T-helper 2 cell treated with Interferon-gamma antibody and Interleukin-4, amounts not matched to agents 5 μg/mL and 100 μg/mL, for 36 hours (primary cell): ENCODE data around the gene SPEG.
A peak's percentile ranks its signal among the peaks of the same experiment; 100 is the strongest.

Experiments
- DNase-seq: peaks from one replicate; pipeline ENCODE4 v3.0.0; 2021; ENCODE audit warnings: low spot score
- H3K27ac Mint-ChIP-seq: one replicate; pipeline ENCODE4 v1.8.0; 2021; ENCODE audit warnings: mild to moderate bottlenecking, mixed read lengths
- H3K27me3 Mint-ChIP-seq: one replicate; pipeline ENCODE4 v1.8.0; 2021; ENCODE audit warnings: low read depth, mixed read lengths
- H3K36me3 Mint-ChIP-seq: one replicate; pipeline ENCODE4 v1.8.0; 2021; ENCODE audit warnings: low read depth, mixed read lengths
- H3K4me1 Mint-ChIP-seq: one replicate; pipeline ENCODE4 v1.8.0; 2021; ENCODE audit warnings: low read depth, mixed read lengths
- H3K4me3 Mint-ChIP-seq: one replicate; pipeline ENCODE4 v1.8.0; 2022; ENCODE audit warnings: mild to moderate bottlenecking, moderate library complexity, mixed read lengths
- H3K9me3 Mint-ChIP-seq: one replicate; pipeline ENCODE4 v1.8.0; 2021; ENCODE audit warnings: mixed read lengths

Gene SPEG

DNA sequence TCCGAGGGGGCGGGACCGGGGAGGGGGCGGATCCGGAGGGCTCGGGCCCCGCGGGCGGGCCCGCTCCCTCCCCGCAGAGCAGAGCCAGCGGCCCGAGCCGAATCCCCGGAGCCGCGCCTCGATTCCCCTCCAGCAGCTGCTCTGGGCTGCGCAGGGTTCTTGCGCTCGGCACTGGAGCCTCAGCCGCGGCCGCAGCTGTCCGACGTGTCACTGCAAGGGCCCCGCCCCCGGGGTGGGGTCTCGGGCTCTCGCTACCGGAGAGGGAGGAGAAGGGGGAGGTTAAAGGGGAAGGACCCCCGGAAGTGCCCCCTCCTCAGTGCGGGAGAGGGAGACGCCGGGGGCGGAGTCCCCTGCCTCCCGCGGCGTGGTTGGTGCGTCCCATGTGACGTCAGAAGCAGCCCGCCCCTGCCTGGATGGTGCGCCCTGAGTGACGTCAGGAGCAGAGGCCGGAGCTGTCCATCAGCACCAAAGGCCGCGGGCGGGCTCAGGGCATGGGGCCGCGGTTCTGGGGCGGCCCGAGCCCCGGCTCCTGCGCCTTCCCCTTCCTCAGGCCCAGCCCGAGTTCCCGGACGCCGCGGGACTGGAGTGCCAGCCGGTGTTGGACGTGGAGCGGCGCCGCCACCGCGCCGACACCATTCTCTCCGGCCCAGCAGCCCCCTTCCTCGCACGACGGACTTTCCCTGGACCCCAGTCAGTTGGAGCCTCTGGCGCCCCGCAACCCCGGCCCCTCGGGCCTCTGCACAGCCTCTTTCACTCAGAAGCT, 109.1 kb downstream of the SPEG start, which contains the start of the genes CHPF and TMEM198:
TSS of gene CHPF (minus strand) at position 214 of the 763 bp plus-strand sequence. CDS start 271 bp downstream, outside the sequence.
TSS of gene TMEM198 (plus strand) at position 433 of the 763 bp plus-strand sequence. CDS start 700 bp downstream, outside the sequence.
- Mint-ChIP-seq H3K27me3 (peaks cover 22% of the 10 kb centered on the region), H3K4me1 (peaks cover 15% of the 10 kb centered on the region), H3K27ac (peak within 1 kb of the TSS; percentile 80), H3K4me3 (peak within 1 kb of the TSS; percentile 83), H3K36me3 (peaks cover 5% of the 10 kb centered on the region), H3K9me3 (no peaks in the 10 kb centered on the region)
- peak; percentile 96 for DNase-seq

DNA sequence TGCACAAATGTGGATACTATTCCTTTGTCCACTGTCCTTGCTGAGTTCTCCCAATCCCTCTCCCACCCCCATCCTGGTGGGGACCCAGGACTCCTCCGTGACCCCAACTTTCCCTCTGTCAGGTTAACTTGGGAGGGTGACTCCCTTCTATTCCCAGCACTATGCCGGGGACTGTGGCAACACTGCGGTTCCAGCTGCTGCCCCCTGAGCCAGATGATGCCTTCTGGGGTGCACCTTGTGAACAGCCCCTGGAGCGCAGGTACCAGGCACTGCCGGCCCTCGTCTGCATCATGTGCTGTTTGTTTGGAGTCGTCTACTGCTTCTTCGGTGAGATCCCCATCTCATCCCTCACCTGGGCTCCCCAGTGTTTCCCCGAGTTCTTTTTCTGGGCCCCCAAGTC, 109.9 kb downstream of the SPEG start:
- peaks cover 22% of the 10 kb centered on the region for H3K27me3 Mint-ChIP-seq
- H3K4me3 Mint-ChIP-seq = peak overlapping the region; percentile 81
- peaks cover 5% of the 10 kb centered on the region for H3K36me3 Mint-ChIP-seq
- H3K9me3 Mint-ChIP-seq = no peaks in the 10 kb centered on the region
- H3K27ac Mint-ChIP-seq = peak overlapping the region; percentile 61
- no peak for DNase-seq
- H3K4me1 Mint-ChIP-seq = peaks cover 15% of the 10 kb centered on the region

DNA sequence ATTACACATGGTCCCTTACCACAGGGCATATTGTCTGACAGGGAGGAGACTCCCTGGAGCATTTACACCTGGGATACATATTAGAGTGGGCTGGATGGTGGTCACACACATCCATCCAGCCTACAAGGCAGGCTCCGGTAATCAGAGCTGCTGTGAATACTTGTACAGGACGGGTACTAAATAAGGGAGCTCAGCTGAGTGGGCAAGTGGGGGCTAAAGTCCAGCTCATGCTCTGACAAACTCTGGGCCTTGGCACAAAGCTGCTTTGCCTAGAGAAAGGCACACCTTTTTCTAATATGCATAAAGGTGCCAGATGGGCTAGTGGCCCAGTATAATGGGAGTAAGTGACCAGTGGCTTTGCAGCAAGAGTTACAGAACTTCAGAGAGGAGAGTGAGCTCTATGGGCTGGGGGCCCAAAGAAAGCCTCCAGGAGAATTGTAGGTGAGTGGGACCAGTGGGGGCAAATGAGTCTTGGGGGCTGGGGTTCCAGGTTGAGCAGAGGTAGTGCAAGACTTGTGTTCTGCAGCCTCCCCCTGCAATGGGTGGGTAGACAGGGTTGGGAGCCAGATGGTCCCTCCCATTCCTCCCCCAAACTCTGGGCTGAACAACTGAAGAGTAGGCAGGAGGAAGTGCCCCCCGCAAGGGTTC, 110.8 kb downstream of the SPEG start:
- no peak overlapping the region for H3K27ac Mint-ChIP-seq

DNA sequence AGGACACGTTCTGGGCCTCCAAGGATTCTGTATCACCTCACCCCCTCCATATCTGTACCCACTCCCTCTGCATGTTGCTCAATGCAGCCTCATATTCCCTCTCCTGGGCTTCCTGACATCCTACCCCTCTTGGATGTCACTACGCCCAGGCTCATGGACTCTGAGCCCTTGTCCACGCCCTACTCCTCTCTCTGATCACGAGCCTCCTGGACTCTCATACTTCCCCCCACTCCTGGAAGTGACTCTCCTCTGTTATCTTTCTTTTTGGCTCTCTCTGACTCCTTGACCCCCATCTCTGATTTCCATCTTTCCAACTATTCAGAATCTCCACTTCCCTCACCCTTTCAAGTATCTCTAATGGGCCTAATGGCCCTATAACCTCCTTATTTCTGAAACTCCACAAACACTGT, 111.3 kb downstream of the SPEG start:
- H3K27me3 Mint-ChIP-seq = peaks cover 27% of the 10 kb centered on the region
- no peak for DNase-seq
- H3K27ac Mint-ChIP-seq = no peak overlapping the region
- H3K36me3 Mint-ChIP-seq = peaks cover 3% of the 10 kb centered on the region
- peaks cover 15% of the 10 kb centered on the region for H3K4me1 Mint-ChIP-seq
- no peak overlapping the region for H3K4me3 Mint-ChIP-seq
- no peaks in the 10 kb centered on the region for H3K9me3 Mint-ChIP-seq

More for the DNA sequence above, 110.8 kb downstream of the SPEG start:
- Mint-ChIP-seq H3K36me3 (peaks cover 5% of the 10 kb centered on the region), H3K9me3 (no peaks in the 10 kb centered on the region), H3K4me1 (peaks cover 15% of the 10 kb centered on the region), H3K4me3 (peak overlapping the region; percentile 81), H3K27me3 (peaks cover 22% of the 10 kb centered on the region)
- DNase-seq = no peak

DNA sequence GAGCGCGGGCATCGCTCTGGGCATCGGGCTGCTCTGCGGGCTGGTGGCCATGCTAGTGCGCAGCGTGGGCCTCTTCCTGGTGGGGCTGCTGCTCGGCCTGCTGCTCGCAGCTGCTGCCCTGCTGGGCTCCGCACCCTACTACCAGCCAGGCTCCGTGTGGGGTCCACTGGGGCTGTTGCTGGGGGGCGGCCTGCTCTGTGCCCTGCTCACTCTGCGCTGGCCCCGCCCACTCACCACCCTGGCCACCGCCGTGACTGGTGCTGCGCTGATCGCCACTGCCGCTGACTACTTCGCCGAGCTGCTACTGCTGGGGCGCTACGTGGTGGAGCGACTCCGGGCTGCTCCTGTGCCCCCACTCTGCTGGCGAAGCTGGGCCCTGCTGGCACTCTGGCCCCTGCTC, 113.0 kb downstream of the SPEG start:
- Mint-ChIP-seq H3K9me3 (no peaks in the 10 kb centered on the region), H3K4me3 (no peak overlapping the region), H3K4me1 (peaks cover 14% of the 10 kb centered on the region), H3K27me3 (peaks cover 34% of the 10 kb centered on the region), H3K27ac (no peak overlapping the region), H3K36me3 (no peaks in the 10 kb centered on the region)
- no peak for DNase-seq
